ENCODE measurements around the gene P4HA2. TPM values are rescaled to one million over a fixed set of nuclear protein-coding genes. Genes with fewer than 3 reads are reported as not detected.

The P4HA2 gene
- total RNA-seq, 2 experiments from 2014 or later: not detected

GRCh38 chr5:132221781-132222648, 5.6 kb downstream of the P4HA2 start:
- Histone ChIP-seq H3K27me3 (ENCODE audit: control insufficient read depth in 1 of 2, insufficient read depth in 2 of 2, low read length in 2 of 2) (no peaks in the 10 kb centered on the region), H3K4me3 (ENCODE audit: low read length) (no peak overlapping the region), H3K27ac (ENCODE audit: low read depth in 1 of 2, low read length in 2 of 2) (no peak overlapping the region), H3K4me1 (ENCODE audit: insufficient read depth, low read length) (peaks cover 3% of the 10 kb centered on the region), H3K36me3 (ENCODE audit: insufficient read depth, low read length) (no peaks in the 10 kb centered on the region), H3K9me3 (ENCODE audit: control insufficient read depth in 1 of 2, insufficient read depth in 1 of 2, low read length in 2 of 2) (peaks cover 0 to 7% of the 10 kb centered on the region in 2 experiments)
- Mint-ChIP-seq H3K4me1 (ENCODE audit: low read depth) (peaks cover 11% of the 10 kb centered on the region), H3K27ac (no peak overlapping the region), H3K36me3 (ENCODE audit: low read depth) (no peaks in the 10 kb centered on the region), H3K27me3 (peaks cover 17% of the 10 kb centered on the region), H3K9me3 (no peaks in the 10 kb centered on the region), H3K4me3 (no peak overlapping the region)
- DNase-seq (no peak), ATAC-seq (ENCODE audit: poor library complexity) (no peak)
- intact Hi-C loops (cut with DNase I, micrococcal nuclease): no loop called here
- TF ChIP-seq CTCF (IDR thresholded peaks at IDR 0.05): no peak
- CTCF ChIA-PET: no interaction called here
- POLR2A ChIA-PET: no interaction called here

- CTCF ChIA-PET: no interaction called here
- peaks cover 5% of the 10 kb centered on the region for H3K27me3 Mint-ChIP-seq
Measured at GRCh38 chr5:132220491-132220890, 7.2 kb downstream of the P4HA2 start.

GRCh38 chr5:132219981-132220380, 7.7 kb downstream of the P4HA2 start:
- Histone ChIP-seq H3K4me1 (ENCODE audit: insufficient read depth, low read length) (no peaks in the 10 kb centered on the region), H3K4me3 (ENCODE audit: low read length) (no peak overlapping the region), H3K27ac (ENCODE audit: low read depth in 1 of 2, low read length in 2 of 2) (no peak overlapping the region), H3K27me3 (ENCODE audit: control insufficient read depth in 1 of 2, insufficient read depth in 2 of 2, low read length in 2 of 2) (no peaks in the 10 kb centered on the region), H3K36me3 (ENCODE audit: insufficient read depth, low read length) (no peaks in the 10 kb centered on the region), H3K9me3 (ENCODE audit: control insufficient read depth in 1 of 2, insufficient read depth in 1 of 2, low read length in 2 of 2) (no peaks in the 10 kb centered on the region)
- no peak overlapping the region for H3K4me3 Mint-ChIP-seq
- H3K36me3 Mint-ChIP-seq (ENCODE audit: low read depth): no peaks in the 10 kb centered on the region
- intact Hi-C loops (cut with DNase I, micrococcal nuclease): no loop called here
- DNase-seq: no peak
- H3K4me1 Mint-ChIP-seq (ENCODE audit: low read depth): no peaks in the 10 kb centered on the region
- CTCF ChIA-PET: no interaction called here
- ATAC-seq (ENCODE audit: poor library complexity): no peak
- no peak for TF ChIP-seq CTCF (IDR thresholded peaks at IDR 0.05)
- H3K27ac Mint-ChIP-seq: no peak overlapping the region
- H3K9me3 Mint-ChIP-seq: no peaks in the 10 kb centered on the region
- peaks cover under 1% of the 10 kb centered on the region for H3K27me3 Mint-ChIP-seq
- POLR2A ChIA-PET: no interaction called here

More at GRCh38 chr5:132220491-132220890, 7.2 kb downstream of the P4HA2 start:
- Mint-ChIP-seq H3K36me3 (ENCODE audit: low read depth) (no peaks in the 10 kb centered on the region), H3K4me1 (ENCODE audit: low read depth) (peaks cover 5% of the 10 kb centered on the region), H3K4me3 (no peak overlapping the region), H3K9me3 (no peaks in the 10 kb centered on the region), H3K27ac (no peak overlapping the region)
- H3K36me3 ChIP-seq (ENCODE audit: insufficient read depth, low read length): no peaks in the 10 kb centered on the region
- H3K27me3 ChIP-seq (ENCODE audit: control insufficient read depth in 1 of 2, insufficient read depth in 2 of 2, low read length in 2 of 2): no peaks in the 10 kb centered on the region
- DNase-seq (no peak), ATAC-seq (ENCODE audit: poor library complexity) (no peak)
- no peaks in the 10 kb centered on the region for H3K9me3 ChIP-seq (ENCODE audit: control insufficient read depth in 1 of 2, insufficient read depth in 1 of 2, low read length in 2 of 2)
- no peak for TF ChIP-seq CTCF (IDR thresholded peaks at IDR 0.05)
- no peak overlapping the region for H3K27ac ChIP-seq (ENCODE audit: low read depth in 1 of 2, low read length in 2 of 2)
- POLR2A ChIA-PET: no interaction called here
- no peaks in the 10 kb centered on the region for H3K4me1 ChIP-seq (ENCODE audit: insufficient read depth, low read length)
- H3K4me3 ChIP-seq (ENCODE audit: low read length): no peak overlapping the region
- intact Hi-C loops (cut with DNase I, micrococcal nuclease): no loop called here
